ENCODE results near the gene P3H3. TPM values are rescaled to one million over a fixed set of nuclear protein-coding genes. Genes with fewer than 3 reads are reported as not detected.

The P3H3 gene
- total and polyA plus RNA-seq, 3 donors from 2014 or later, result 13.1 to 19.2 (median 18.8) TPM

GRCh38 chr12:6866163-6866919 is 38.1 kb downstream of the P3H3 start:
- Histone ChIP-seq H3K4me3 (peak overlapping the region in 1 of 2 donors; percentile 90), H3K27me3 (no peaks in the 10 kb centered on the region), H3K36me3 (ENCODE audit: low read depth, missing control alignments) (no peaks in the 10 kb centered on the region), H3K4me1 (peaks cover 23% of the 10 kb centered on the region), H3K9me3 (no peaks in the 10 kb centered on the region), H3K27ac (peak overlapping the region; percentile 90 to 95)
- intact Hi-C loops (cut with DNase I; ENCODE audit: low total_unique reads), result no loop called here
- 47 to 62% methylated on average over 16 to 19 of the region's 19 CpGs for WGBS, 2 donors
- no peak for DNase-seq
- TF ChIP-seq CTCF (IDR thresholded peaks at IDR 0.05) (no peak), POLR2A (IDR thresholded peaks at IDR 0.05) (no peak)

- H3K36me3 ChIP-seq (ENCODE audit: low read depth, missing control alignments), result no peaks in the 10 kb centered on the region
- 4 to 5% methylated on average over 5 to 30 of the region's 33 CpGs for WGBS, 2 donors
- peak overlapping the region; percentile 90 to 95 for H3K27ac ChIP-seq
- no peaks in the 10 kb centered on the region for H3K27me3 ChIP-seq
- H3K4me3 ChIP-seq, result peak overlapping the region; percentile 90
- TF ChIP-seq CTCF (IDR thresholded peaks at IDR 0.05) (no peak), POLR2A (IDR thresholded peaks at IDR 0.05) (no peak)
- no peak for DNase-seq
- H3K9me3 ChIP-seq, result no peaks in the 10 kb centered on the region
- H3K4me1 ChIP-seq, result peaks cover 29% of the 10 kb centered on the region
- intact Hi-C loops (cut with DNase I; ENCODE audit: low total_unique reads), result no loop called here
Measured at GRCh38 chr12:6866920-6867412, 38.8 kb downstream of the P3H3 start.

GRCh38 chr12:6867413-6868210 is 39.4 kb downstream of the P3H3 start, which contains the start of gene TPI1:
TSS of gene TPI1 (plus strand) at chr12:6867531. CDS start at chr12:6867567, 36 bp downstream.
- H3K9me3 ChIP-seq, result no peaks in the 10 kb centered on the region
- no peaks in the 10 kb centered on the region for H3K27me3 ChIP-seq
- peaks cover 35% of the 10 kb centered on the region for H3K4me1 ChIP-seq
- H3K4me3 ChIP-seq, result peak within 1 kb of the TSS; percentile 90
- WGBS, 2 donors, result 0% methylated on average over 18 to 51 of the region's 86 CpGs
- no peaks in the 10 kb centered on the region for H3K36me3 ChIP-seq (ENCODE audit: low read depth, missing control alignments)
- no peak for TF ChIP-seq CTCF (IDR thresholded peaks at IDR 0.05)
- TF ChIP-seq POLR2A (IDR thresholded peaks at IDR 0.05), result peak; percentile 76
- H3K27ac ChIP-seq, result peak within 1 kb of the TSS; percentile 90 to 95
- peak; percentile 90 for DNase-seq
- intact Hi-C loops (cut with DNase I; ENCODE audit: low total_unique reads), result no loop called here

GRCh38 chr12:6868211-6869048 is 40.2 kb downstream of the P3H3 start:
- 3 to 4% methylated on average over 19 to 22 of the region's 22 CpGs for WGBS, 2 donors
- intact Hi-C loops (cut with DNase I; ENCODE audit: low total_unique reads), result no loop called here
- Histone ChIP-seq H3K4me3 (peak overlapping the region; percentile 90), H3K4me1 (peaks cover 35% of the 10 kb centered on the region), H3K27me3 (no peaks in the 10 kb centered on the region), H3K27ac (peak overlapping the region; percentile 90 to 95), H3K9me3 (no peaks in the 10 kb centered on the region), H3K36me3 (ENCODE audit: low read depth, missing control alignments) (no peaks in the 10 kb centered on the region)
- TF ChIP-seq POLR2A (IDR thresholded peaks at IDR 0.05), result no peak
- no peak for TF ChIP-seq CTCF (IDR thresholded peaks at IDR 0.05)
- no peak for DNase-seq

Data from testis (tissue), 3 donors.